HG03575 (cell line): ENCODE measurements around the gene CYP27A1.

Experiments used
- ATAC-seq: cut with Tn5 transposase; IDR thresholded peaks from one replicate; pipeline ENCODE4 v1.9.1; 2021; ENCODE audit not compliant: unreplicated experiment, insufficient number of reproducible peaks, low FRiP score; ENCODE audit errors: extremely low read depth

Gene CYP27A1

DNA sequence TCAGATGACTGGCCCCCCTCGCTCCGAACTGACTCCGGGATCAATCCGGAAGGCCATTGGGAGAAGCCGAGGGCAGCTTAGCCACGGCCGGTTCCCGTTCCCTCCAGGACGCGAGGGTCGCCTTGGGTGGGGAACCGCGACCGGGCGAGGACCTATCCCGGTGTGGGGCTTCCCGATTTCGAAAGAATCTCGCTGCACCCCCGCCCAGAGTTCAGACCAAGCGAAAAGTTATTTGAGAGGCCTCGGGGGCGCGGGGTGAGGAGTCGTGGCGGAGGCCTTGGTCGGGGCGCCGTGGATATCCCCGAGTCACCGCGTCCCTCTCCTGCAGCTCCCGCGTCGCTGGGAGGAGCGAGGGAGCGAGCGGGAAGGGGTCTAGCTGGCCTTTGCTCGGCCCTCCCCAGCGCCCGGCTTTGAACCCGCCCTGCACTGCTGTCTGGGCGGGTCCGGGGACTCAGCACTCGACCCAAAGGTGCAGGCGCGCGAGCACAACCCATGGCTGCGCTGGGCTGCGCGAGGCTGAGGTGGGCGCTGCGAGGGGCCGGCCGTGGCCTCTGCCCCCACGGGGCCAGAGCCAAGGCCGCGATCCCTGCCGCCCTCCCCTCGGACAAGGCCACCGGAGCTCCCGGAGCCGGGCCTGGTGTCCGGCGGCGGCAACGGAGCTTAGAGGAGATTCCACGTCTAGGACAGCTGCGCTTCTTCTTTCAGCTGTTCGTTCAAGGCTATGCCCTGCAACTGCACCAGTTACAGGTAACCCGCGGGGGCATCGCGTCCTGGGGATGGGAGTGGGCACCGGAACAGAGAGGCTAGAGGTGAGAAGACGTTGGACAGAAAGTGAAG, at the start of gene CYP27A1:
CYP27A1 (plus strand) TSS at position 457 of the 837 bp plus-strand sequence; CDS start at position 493, 36 bp downstream.
- ATAC-seq, result no peak

DNA sequence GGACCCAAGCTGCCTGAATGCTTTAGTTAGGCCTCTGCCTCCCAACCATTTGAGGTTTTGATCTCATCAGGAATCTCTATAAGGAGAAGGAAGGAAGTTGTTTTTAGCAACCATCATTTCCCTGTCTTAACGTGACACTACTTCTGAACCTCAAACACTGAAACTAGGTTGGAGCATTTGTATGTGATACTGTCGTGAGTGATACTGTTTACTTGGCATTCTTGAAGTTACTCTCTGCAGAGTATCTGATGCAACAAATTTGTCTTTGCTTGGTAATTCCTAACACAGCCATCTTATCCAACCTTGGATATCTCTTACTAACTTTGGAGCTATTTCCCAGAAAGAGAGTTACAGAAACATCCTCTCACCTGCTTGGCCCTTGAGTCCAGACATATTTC, 49.2 kb upstream of the CYP27A1 start:
- ATAC-seq, result no peak

DNA sequence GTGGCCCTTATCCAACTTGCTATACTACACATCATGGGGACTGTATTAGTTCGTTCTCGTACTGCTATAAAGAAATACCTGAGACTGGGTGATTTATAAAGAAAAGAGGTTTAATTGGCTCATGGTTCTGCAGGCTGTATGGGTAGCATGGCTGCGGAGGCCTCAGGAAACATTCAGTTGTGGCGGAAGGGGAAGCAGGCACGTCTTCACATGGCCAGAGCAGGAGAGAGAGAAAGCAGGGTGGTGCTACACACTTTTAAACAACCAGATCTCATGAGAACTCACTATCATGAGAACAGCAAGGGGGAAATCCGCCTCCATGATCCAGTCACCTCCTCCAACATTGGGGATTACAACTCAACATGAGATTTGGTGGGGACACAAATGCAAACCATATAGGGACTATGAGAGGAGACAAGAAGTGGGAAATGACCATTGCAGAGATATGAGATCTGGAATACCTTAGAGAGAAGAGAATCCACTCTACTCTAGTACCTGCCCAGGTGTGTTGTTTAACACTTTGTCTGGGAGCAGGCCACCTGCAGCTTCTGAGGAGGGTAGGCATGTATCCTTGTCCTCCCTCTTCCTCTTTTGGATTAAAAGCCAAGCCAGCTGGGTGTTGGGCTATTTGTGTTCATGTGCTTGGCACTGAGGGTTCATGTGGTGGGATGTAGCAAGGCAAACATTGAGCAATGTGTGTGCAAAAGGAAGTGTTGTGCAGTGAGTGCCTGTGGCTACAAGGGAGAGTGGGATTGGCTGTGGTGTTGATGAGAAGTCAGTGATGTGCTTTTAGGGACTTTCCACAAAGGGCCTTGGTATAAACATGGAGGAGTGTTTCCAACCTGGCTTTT, 48.6 kb upstream of the CYP27A1 start:
- ATAC-seq, result no peak

DNA sequence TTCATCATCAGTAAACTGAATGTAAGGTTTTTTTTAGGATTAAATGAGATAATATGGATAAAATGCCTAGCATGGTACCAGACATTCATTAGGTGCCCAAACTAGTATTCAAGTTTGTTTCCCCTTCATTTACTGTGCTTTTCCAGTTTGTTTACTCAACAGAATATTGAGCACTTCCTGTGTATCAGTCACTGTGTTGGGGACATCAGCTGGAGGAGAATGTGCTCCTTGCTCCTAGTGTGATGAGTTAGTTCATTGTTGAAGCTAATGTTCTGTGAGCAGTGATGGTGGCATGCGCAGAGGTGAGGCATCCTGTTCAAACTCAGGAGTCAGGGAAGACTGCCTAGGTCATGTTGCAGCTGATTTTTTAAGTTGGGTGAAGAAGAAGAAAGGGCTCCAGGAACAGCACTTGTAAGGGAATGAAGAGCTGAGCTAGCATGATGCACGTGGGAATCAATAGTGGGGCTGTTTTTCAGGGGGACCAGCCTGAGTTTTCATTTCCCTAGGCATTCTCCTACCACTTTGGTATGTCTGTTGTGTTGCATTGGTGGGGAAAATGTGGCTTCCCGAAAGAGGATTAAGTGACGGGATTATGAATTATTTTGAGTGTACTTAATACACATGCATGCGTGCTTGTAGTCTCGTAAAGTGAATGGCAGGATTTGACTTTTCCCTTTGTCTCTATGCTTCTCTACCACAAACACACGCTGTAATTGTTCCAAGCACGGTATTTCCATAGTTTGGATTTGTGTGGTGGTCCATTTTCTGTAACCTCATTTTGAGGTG, 47.6 kb upstream of the CYP27A1 start:
- no peak for ATAC-seq

DNA sequence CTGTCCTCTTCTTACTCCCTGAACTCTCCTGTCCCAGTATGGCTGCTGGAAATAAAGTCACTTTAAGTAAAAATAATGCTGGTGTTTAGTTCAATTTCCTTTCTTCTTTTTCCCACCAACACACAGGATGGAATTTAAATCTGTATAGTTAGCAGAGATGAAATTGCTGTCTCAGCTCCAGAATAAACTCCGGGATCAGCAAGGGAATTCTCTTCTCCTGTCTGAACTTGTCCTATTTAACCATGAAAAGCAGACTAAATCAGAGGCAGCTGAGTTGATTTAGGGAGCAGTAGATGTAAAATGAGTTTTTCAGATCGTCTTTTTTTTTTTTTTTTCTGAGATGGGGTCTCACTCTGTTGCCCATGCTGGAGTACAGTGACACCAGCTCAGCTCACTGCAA, 45.4 kb upstream of the CYP27A1 start:
- no peak for ATAC-seq

DNA sequence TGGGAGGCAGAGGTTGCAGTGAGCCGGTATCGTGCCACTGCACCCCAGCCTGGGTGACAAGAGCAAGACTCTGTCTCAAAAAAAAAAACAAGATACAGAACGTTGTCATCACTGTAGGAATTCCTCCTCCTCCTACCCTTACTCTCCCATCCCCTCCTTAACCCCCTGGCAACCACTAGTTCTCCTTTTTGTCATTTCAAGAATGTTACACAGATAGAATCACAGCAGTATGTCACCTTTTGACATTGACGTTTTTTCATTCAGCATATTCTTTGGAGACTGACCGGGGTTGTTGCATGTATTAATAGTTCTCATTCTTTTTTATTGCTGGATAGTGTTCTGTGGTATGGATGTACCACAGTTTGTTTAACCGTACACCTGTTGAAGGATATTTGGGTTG, 38.9 kb upstream of the CYP27A1 start:
- no peak for ATAC-seq

DNA sequence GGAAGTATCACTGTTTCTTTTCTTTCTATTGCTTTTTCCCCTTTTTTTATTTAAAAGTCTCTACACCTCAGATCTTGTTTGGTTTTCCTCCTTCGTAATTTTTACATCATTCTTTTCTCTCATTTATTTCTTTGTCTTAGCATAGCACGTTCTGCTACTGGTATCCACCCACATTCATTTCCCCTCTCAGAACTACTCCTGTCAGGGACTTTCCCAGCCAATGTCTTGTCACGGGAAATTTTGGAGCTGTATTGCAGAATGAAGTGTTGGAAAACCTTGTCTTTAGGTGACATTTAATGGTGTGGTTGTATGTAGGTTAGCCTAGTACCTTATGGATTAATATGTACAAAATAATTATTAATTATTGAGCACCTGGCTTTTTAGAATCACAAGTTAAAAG, 37.3 kb upstream of the CYP27A1 start:
- no peak for ATAC-seq

DNA sequence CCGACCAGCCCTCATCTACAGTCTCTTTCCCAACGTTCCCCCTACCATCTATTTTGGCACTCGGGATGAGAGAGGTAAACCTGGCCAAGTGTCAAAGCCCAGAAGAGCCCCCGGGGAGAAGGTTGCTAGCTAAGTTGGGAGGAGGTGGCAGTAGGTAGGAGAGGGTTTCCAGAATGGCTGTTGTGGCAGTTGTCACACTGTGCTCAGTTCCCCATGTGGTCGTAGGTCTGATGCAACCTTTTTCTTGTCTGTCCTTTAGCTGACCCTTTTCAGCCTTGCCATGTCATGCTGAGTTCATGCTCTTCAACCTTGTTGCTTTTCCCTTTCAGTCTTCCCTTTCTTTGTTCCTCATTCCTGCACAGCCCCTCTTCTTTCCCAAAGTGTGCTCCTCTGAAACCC, 36.8 kb upstream of the CYP27A1 start:
- no peak for ATAC-seq

DNA sequence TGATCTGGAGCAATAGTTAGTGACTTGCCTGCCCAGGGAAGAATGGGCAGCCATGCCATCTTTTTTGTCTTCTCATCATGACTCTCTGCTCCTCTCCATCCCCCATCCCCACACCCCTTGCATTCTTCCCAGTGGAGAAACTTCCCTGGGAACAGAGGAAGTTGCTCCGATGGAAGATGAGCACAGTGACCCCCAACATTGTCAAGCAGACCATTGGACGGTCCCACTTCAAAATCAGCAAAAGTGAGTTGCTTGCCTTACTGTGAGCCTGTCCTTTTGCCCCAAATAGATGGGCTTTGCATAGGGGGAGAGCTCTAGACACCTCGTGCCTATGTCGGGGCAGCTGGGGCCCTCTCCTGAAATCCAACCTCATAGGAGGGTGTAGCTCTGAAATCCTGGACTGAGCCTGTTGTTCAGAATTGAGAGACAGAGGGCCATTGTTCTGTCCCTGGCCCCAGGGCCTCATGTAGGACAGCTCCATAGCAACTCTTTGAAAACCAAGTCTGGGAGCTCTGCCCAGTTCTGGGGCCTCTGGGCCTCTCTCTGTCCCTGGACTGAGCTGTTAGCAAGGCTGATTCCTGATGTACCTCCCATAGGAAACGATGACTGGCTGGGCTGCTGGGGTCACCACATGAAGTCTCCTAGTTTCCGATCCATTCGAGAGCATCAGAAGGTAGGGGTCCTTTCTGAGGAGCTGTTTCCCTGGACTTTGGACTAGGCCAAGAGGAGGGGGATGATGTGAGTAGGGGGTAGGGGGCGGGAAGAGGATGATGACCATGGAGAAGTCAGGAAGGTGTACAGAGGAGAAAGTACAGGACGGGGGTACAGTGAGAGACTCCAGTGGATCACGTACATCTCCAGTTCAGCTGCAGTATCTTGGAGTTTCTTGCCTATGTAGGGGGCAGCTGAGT, 36.1 kb upstream of the CYP27A1 start:
- ATAC-seq, result no peak

DNA sequence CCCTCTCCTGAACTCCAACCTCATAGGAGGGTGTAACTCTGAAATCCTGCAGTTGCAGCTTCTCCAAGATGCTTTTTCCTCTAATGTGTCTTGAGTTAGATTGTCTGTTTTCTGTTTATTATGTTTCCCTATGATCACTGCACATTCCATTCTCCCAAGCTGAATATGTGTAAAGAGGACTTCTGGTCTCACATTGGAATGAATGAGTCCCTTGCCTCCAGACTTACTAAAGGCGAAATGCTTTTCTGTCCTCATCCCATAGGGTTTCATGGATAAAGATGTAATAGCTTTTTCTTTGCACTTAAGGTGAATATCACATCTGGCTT, 35.5 kb upstream of the CYP27A1 start:
- no peak for ATAC-seq

DNA sequence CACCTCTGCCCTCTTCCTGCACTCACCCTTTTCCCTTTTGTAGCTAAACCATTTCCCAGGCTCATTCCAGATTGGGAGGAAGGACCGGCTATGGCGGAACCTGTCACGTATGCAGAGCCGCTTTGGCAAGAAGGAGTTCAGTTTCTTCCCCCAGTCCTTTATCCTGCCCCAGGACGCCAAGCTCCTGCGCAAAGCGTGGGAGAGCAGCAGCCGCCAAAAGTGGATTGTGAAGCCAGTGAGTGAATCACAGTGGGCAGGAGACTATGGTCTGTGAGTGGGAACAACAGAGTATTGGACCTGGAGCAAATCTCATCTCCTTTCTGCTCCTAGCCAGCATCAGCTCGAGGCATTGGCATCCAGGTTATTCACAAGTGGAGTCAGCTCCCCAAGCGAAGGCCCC, 35.0 kb upstream of the CYP27A1 start:
- ATAC-seq, result no peak

DNA sequence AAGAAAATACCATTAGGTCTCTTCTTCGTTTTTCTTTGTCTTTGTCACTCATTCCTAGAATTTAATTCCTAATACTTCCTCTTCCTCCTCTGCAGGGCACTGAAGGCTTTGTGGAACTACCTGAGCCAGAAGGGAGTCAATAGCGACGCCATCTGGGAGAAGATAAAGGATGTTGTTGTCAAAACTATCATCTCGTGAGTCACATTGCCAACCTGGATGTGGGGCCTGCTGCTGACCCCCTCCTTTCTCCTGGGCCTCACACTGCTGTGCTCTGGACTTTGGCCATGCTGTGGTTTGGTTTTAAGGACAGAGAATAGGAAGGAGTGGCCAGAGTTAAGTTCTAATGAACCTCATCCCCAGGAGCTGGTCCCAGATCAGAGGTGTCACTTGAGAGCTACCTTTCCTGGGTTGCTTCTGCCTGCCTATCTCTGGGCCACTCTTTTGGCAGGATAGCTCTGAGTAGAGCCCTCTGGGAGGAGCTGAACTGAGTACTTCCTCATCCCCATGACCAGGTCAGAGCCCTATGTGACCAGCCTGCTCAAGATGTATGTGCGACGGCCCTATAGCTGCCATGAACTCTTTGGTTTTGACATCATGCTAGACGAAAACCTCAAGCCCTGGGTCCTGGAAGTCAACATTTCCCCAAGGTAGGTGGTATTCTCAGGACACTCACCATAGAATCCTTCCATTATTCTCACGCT, 33.1 kb upstream of the CYP27A1 start:
- ATAC-seq, result no peak

DNA sequence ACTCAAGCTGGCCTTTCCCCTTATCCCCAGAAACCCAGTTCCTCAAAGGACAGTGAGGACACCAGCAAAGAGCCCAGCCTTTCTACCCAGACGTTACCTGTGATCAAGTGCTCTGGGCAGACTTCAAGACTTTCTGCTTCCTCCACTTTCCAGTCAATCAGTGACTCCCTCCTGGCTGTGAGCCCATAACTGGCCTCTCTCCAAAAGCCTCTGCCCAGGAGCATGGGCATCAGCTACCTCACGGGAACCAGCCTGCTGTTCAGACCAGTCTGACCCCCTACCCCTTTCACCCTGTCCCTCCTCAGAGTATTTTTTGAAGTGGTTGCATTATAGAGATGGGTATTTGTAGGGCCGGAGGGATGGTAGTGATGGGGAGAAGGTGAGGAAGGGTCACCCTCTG, 27.7 kb upstream of the CYP27A1 start:
- no peak for ATAC-seq

DNA sequence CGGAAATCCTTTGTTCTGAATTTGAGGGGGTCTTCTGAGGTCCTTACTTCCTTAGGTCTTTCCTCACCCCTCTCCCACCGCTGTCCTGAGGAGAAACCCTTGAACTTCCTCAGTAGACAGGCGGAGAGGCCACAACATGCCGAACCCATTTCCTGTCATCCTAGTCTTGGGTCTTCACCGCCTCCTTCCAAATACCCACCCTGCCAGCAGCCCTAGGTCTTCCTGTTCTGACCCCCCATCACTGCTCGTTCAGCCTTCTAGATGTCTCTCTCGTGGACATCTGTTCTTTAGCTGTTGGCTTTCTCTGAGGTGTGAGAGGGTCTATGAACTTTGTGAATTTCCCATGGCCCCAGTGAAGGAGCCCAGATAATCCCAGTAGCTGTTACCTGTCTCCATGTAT, 27.2 kb upstream of the CYP27A1 start:
- no peak for ATAC-seq

DNA sequence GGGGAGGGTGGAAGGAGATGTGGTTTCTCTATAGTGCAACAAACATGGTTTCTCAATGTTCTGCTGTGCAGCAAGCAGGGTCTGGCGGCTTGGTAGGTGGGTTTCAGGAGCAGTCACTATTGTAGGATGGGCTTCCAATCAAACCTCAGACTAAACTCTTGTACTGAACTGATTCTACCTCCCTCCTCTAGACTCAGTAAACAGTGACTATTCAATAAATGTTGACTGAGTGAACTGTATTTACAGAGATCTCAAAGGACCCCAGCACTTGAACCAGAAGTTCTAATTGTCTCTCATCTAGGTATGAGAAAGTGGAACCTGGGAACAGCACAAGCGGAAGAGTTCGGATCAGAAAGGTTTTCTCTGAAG, 26.8 kb upstream of the CYP27A1 start:
- no peak for ATAC-seq

DNA sequence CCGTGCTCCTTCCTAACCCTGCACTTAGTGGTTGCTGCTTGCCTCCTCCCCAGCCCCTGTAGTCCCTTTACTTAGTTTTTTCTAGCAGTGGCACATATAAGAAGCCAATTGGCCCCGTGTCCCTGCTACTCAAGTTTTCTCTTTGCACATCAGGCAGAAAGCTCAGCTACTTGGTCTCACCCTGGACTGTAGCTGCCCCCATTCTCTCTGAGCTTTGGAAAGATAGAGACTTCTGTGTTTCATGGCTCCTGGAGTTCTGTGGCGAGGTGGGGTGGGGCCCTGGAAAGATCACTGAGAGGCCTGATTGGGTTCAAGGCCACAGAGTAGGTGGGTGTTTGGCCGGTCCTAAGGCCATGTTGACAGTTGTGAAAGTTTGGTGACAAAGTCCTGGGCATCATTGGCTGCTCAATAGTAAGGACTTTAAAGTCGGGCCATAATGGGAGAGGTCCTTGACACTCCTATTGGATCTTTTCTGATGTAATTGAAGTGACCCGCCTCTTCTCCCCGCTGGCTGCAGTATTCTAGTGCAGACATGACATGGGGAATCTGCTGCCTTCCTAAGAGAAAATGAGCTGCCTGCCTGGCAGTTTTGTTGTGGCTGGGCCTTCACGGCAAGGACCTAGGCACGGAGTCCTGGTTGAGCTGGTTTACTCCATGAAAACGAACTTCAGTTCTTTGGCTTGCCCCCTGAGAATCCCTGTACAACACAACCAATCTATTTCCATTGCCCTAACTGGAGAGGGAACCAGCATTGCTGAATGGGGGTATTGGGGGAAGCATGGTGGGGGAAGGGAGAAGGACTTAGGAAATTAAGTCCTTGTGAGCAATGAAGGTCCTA, 26.2 kb upstream of the CYP27A1 start:
- ATAC-seq, result no peak

DNA sequence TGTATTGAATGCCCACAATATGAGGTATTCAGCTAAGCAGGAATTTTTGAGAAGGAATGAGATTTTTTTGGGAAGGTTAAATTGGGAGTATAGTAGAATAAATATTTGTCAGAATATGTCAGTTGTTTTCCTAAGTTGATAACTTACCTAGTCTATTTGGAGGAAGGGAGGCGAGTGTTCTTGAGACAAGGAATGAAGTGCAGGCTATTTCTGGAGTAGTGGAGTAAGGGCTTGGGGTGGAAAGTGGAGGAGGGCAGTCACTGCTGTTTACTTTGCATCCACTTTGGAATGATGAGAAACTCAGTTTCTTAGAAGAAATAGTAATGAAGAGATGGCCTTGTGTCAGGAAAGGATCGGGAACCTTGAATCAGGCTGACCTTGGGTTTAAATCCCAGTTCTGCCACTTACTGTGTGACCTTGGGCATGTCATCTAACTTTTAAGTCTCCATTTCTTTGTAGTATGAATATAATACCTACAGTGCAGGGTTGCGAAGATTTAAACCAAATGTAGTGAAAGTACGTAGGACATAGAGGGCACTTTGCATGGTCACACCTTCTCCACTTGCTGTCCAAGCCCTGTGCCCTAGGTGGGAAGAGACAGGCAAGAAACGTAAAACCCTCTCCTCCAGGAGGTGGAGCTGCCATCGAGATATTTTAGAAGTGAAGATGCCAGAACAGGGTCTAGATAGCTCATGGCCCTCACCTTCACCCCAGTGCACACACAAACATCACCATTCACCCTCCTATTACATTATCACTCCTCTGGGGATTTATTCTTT, 25.2 kb upstream of the CYP27A1 start:
- no peak for ATAC-seq
